ENCODE data around the gene GNAQ. TPM values are rescaled to one million over a fixed set of nuclear protein-coding genes. Genes with fewer than 3 reads are reported as not detected.

Gene GNAQ
- total and polyA plus RNA-seq, 2 of the 13 experiments (the other 11 are each of a cell fraction or from before 2014, with no cell fraction given): 16.5 to 17.7 TPM

GRCh38 chr9:77829420-77829819 is 202.2 kb downstream of the GNAQ start (continued):
- TF ChIP-seq ZNF891 (CRISPR knock-in tag; IDR thresholded peaks at IDR 0.05): no peak
- no peak for TF ChIP-seq SMARCC2 (IDR thresholded peaks at IDR 0.05)
- no peak for TF ChIP-seq ZNF557 (CRISPR knock-in tag; IDR thresholded peaks at IDR 0.05)

DNA sequence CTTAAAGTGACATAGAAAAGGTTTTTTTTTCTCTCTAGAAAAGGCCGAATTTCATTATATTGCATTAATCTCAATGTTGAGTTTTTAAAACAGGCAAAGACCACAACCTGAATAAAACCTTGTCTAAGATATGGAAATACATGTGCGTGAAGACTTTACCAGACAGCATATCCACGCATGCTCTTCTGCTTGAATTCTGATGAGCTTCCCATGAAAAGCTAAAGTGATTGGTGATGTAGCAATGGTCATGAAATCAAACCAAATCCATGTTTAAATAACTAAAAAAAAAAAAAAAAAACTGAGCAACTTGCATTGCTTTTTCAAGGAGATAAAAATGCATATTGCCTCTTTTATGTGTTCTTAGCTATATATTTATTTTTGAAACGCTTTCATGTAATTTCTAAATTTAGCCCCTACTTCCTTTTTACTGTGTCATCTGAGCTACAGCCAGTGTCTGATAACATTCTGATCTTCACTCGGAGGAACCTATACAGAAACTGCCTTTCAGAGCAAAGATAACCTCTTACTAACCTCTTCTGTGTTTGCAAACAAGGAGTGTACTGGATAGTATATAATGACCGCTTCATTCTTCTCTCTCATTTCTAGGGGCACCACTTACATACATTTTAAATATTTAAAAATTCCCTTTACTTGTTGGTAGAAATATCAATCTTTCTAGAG is 204.4 kb downstream of the GNAQ start:
- H3K9ac ChIP-seq (ENCODE audit: insufficient read depth, low read depth, low read length): no peak overlapping the region
- intact Hi-C loops (cut with micrococcal nuclease; ENCODE audit: unreplicated experiment): no loop called here
- ChIA-PET CTCF (ENCODE audit: low intra/inter-chr PET ratio, low total read pairs) (no interaction called here), POLR2A (no interaction called here)
- no peak for ATAC-seq
- no peaks in the 10 kb centered on the region for H4K20me1 ChIP-seq (ENCODE audit: insufficient read depth, low read length)
- TF ChIP-seq ZNF639 (CRISPR knock-in tag; conservative IDR thresholded peaks at IDR 0.05): no peak
- no peak for TF ChIP-seq ZNF382 (CRISPR knock-in tag; IDR thresholded peaks at IDR 0.05; ENCODE audit: borderline replicate concordance)
- TF ChIP-seq ELK4 (CRISPR knock-in tag; IDR thresholded peaks at IDR 0.05; ENCODE audit: borderline replicate concordance): no peak
- no peak for TF ChIP-seq PLSCR1 (CRISPR knock-in tag; IDR thresholded peaks at IDR 0.05; ENCODE audit: borderline replicate concordance)
- no peak for TF ChIP-seq SIN3B (IDR thresholded peaks at IDR 0.05; ENCODE audit: low read length)
- TF ChIP-seq CBX1 (IDR thresholded peaks at IDR 0.05; ENCODE audit: low read depth): no peak
- TF ChIP-seq KAT8 (CRISPR knock-in tag; IDR thresholded peaks at IDR 0.05): no peak
- TF ChIP-seq, protein P1, sequence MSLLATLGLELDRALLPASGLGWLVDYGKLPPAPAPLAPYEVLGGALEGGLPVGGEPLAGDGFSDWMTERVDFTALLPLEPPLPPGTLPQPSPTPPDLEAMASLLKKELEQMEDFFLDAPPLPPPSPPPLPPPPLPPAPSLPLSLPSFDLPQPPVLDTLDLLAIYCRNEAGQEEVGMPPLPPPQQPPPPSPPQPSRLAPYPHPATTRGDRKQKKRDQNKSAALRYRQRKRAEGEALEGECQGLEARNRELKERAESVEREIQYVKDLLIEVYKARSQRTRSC (CRISPR knock-in tag; IDR thresholded peaks at IDR 0.05; ENCODE audit: low read depth): no peak
- TF ChIP-seq KLF15 (CRISPR knock-in tag; IDR thresholded peaks at IDR 0.05; ENCODE audit: borderline replicate concordance): no peak
- no peak for TF ChIP-seq ZIK1 (CRISPR knock-in tag; IDR thresholded peaks at IDR 0.05; ENCODE audit: borderline replicate concordance, low read depth)
- TF ChIP-seq KDM1A (CRISPR knock-in tag; IDR thresholded peaks at IDR 0.05): no peak
- TF ChIP-seq SP140L (CRISPR knock-in tag; IDR thresholded peaks at IDR 0.05; ENCODE audit: borderline replicate concordance): no peak
- TF ChIP-seq ZNF775 (CRISPR knock-in tag; IDR thresholded peaks at IDR 0.05; ENCODE audit: borderline replicate concordance): no peak
- no peak for TF ChIP-seq AKAP8 (CRISPR knock-in tag; IDR thresholded peaks at IDR 0.05)
- TF ChIP-seq CENPT (CRISPR knock-in tag; IDR thresholded peaks at IDR 0.05; ENCODE audit: low read depth): no peak
- H3K27me3 ChIP-seq (ENCODE audit: control insufficient read depth in 1 of 2, insufficient read depth in 2 of 2, low read length in 2 of 2): no peaks in the 10 kb centered on the region
- H3K4me1 ChIP-seq (ENCODE audit: insufficient read depth, low read length): peaks cover 16% of the 10 kb centered on the region; the same call in 1 of the 2 replicates
- FAIRE-seq: no peak
- peak; percentile 16 for DNase-seq (ENCODE audit: low spot score)
- 87% methylated on average over 6 of the region's 6 CpGs for WGBS (ENCODE audit: low lambda C conversion rate)
- no peaks in the 10 kb centered on the region for H3K36me3 ChIP-seq (replicated peaks in 1 of 2; ENCODE audit: control insufficient read depth in 1 of 2, insufficient read depth in 2 of 2, low read length in 2 of 2)
- no peaks in the 10 kb centered on the region for H3K9me3 ChIP-seq (ENCODE audit: low read length)
- in situ Hi-C loops (cut with HindIII; ENCODE audit: extremely low pct_ligation_motif_present, low pct_unique_long_range_greater_than_20kb): no loop called here
- H3K4me2 ChIP-seq (ENCODE audit: low read depth, low read length): no peak overlapping the region
- no peak overlapping the region for H3K4me3 ChIP-seq (replicated peaks in 1 of 3; ENCODE audit: insufficient read depth in 1 of 3, low read depth in 2 of 3, low read length in 3 of 3)
- no peak overlapping the region for H3K27ac ChIP-seq (ENCODE audit: extremely low read length, insufficient read depth, low read length)
- no TSS peak for BruUV-seq (replicated peaks)
- H3K79me2 ChIP-seq (ENCODE audit: insufficient read depth, low read length): no peaks in the 10 kb centered on the region
- H2AFZ ChIP-seq (ENCODE audit: low read length): no peak overlapping the region

All from HepG2 (cell line).